ENCODE measurements around the gene ACOT11. TPM values are rescaled to one million over a fixed set of nuclear protein-coding genes. Genes with fewer than 3 reads are reported as not detected.

The ACOT11 gene
- total and polyA plus RNA-seq, 9 of the 15 experiments (the other 6 are each of a cell fraction or from before 2014, with no cell fraction given) = 0.04 to 1.2 (median 0.64) TPM; not detected in 2

GRCh38 chr1:54583307-54583686, 35.3 kb downstream of the ACOT11 start (continued):
- TF ChIP-seq AFF4 (CRISPR knock-in tag; IDR thresholded peaks at IDR 0.05) = no peak
- no peak for TF ChIP-seq VEZF1 (CRISPR knock-in tag; IDR thresholded peaks at IDR 0.05)
- no peak for TF ChIP-seq DACH1 (IDR thresholded peaks at IDR 0.05; ENCODE audit: partially characterized antibody)

DNA sequence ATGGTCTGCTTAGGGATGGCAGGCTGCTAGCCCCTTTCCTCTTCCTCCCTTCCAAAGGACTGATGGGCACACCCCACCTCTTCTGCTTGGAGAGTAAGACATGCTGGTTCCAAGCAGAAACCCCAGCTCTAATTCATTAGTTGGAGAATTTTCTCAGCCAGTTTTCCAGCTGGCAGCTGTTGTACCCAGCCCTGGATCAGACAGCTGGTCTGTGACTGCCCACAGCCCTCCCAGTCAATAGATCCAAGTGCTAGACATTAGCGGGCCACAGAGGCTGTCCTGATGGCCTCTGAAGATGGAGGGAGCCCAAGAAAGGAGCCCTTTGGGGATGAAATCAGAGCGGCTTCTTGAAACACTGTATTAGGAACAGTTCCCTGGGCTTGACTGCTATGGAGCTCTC, 35.8 kb downstream of the ACOT11 start:
- Histone ChIP-seq H3K9ac (ENCODE audit: insufficient read depth in 1 of 2, low read depth in 2 of 2, low read length in 2 of 2) (no peak overlapping the region), H3K27me3 (ENCODE audit: control insufficient read depth in 2 of 2, insufficient read depth in 2 of 2, low read length in 2 of 2) (peaks cover 17 to 49% of the 10 kb centered on the region in 2 experiments; a peak in 4 of 5 replicates), H3K79me2 (ENCODE audit: control insufficient read depth, insufficient read depth, low read length) (no peaks in the 10 kb centered on the region), H3K9me1 (ENCODE audit: control insufficient read depth, insufficient read depth, low read length) (no peaks in the 10 kb centered on the region), H3K36me3 (ENCODE audit: control insufficient read depth, insufficient read depth, low read length) (no peaks in the 10 kb centered on the region), H2AFZ (ENCODE audit: low read depth, low read length) (no peak overlapping the region), H3K4me1 (replicated peaks in 1 of 2; ENCODE audit: control insufficient read depth in 2 of 2, insufficient read depth in 2 of 2, low read length in 2 of 2) (peaks cover 0 to 9% of the 10 kb centered on the region in 2 experiments; a peak in 1 of 5 replicates), H3K9me3 (replicated peaks; ENCODE audit: control insufficient read depth, insufficient read depth, low read depth, low read length) (no peaks in the 10 kb centered on the region), H4K20me1 (replicated peaks; ENCODE audit: control insufficient read depth, insufficient read depth, low read length) (no peaks in the 10 kb centered on the region), H3K4me2 (ENCODE audit: insufficient read depth, low read length) (no peak overlapping the region), H3K4me3 (no peak overlapping the region), H3K27ac (ENCODE audit: extremely low read depth, low read depth, low read length) (no peak overlapping the region)
- 0% methylated on average over 2 of the region's 2 CpGs for WGBS (ENCODE audit: insufficient coverage, low coverage, missing lambda C conversion rate)
- TF ChIP-seq VEZF1 (CRISPR knock-in tag; IDR thresholded peaks at IDR 0.05) = no peak
- no peak for TF ChIP-seq ZNF445 (CRISPR knock-in tag; IDR thresholded peaks at IDR 0.05; ENCODE audit: low read depth)
- TF ChIP-seq ZFP1 (CRISPR knock-in tag; IDR thresholded peaks at IDR 0.05) = no peak
- no peak for TF ChIP-seq KLF16 (IDR thresholded peaks at IDR 0.05)
- no peak for TF ChIP-seq BRD4 (IDR thresholded peaks at IDR 0.05)
- BruUV-seq (replicated peaks) = no TSS peak
- ATAC-seq (no peak), DNase-seq (ENCODE audit: extremely low read depth in 1 of 4, low spot score in 3 of 4) (no peak), FAIRE-seq (no peak)
- ChIA-PET POLR2A (interaction anchor here (0.6 to 1.5 kb wide), 4 partner anchors 9 to 1031 kb away, joined by 3 to 8 read pairs (median 3); no protein-coding TSS in a partner anchor), CTCF (ENCODE audit: low intra/inter-chr PET ratio) (no interaction called here)
- in situ Hi-C loops (cut with MboI) = no loop called here
- intact Hi-C loops (cut with micrococcal nuclease) = no loop called here
